ENCODE measurements around the gene SMARCA5. TPM values are rescaled to one million over a fixed set of nuclear protein-coding genes. Genes with fewer than 3 reads are reported as not detected.

The SMARCA5 gene
- total and polyA plus RNA-seq, 2 donors (not counting 1 experiment from before 2014, with no cell fraction given), result 6.7 to 53.1 TPM

DNA sequence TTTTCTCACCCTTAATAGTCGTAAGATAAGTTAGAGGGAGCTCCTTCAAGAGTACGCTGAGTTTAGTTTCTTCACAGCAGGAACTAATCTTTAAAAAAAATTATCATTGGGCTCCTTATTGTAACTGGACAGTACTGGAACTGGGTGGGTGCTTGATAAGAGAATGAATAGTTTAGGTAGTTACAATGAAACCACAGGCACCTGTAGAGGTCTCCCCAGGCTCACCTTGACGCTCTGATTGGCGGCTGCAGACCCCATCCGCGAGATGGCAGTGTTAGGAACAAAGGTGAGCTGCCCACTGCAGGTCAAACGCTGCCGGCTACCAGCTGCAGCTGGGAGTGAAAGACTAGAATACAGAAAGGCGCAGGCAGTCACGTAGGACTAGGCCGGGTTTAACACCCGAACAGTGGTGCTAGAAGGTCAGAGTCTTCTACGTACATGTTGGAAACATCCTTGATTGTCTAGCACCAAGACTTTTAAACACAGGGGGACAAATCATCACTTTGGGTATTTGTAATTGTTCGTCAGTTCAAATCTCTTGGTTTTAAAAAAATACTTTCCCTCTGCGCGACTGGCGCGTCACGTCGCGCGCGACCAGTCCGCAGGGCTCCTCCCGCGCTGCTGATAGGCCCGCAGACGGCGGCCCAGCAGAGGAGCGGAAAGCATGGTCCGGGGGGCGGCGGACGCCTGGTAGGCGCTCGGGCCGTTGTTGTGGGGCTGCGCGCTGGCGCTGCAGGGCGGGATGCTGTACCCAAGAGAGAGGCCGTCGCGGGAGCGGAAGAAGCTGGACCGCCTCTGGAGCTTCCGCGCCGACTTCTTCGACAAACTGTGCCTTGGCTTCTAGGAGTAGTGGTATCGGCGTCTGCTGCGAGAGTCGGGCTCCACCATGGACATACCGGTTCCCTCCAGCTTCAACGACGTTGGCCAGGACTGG lies 45.6 kb downstream of the SMARCA5 start:
- ChIA-PET POLR2A (interaction anchor here (0.8 kb wide), 1 partner anchor 45 kb away, joined by 3 read pairs; the partner anchor contains the start of gene SMARCA5), CTCF (interaction anchor here (0.6 to 1.9 kb wide), 13 partner anchors 9 to 1502 kb away, joined by 3 to 11 read pairs (median 3); partner anchors contain the start of gene SMARCA5)
- Mint-ChIP-seq H3K4me1 (peaks cover 26% of the 10 kb centered on the region), H3K4me3 (peak overlapping the region; percentile 89), H3K27me3 (no peaks in the 10 kb centered on the region), H3K27ac (peak overlapping the region; percentile 88), H3K9me3 (ENCODE audit: insufficient read depth) (no peaks in the 10 kb centered on the region)
- under 1% methylated on average over 54 of the region's 57 CpGs for WGBS (ENCODE audit: insufficient coverage)
- DNase-seq (peak; percentile 81), ATAC-seq (ENCODE audit: low read depth) (peak; percentile 85)
- Histone ChIP-seq H3K4me1 (ENCODE audit: control insufficient read depth in 2 of 2, insufficient read depth in 2 of 2, low read length in 2 of 2) (peaks cover 7 to 20% of the 10 kb centered on the region in 2 donors), H3K9me3 (ENCODE audit: control extremely low read depth in 1 of 3, control insufficient read depth in 2 of 3, insufficient read depth in 1 of 3, low read length in 2 of 3) (no peaks in the 10 kb centered on the region), H3K4me3 (ENCODE audit: control extremely low read depth in 1 of 5, extremely low read depth in 1 of 5, insufficient read depth in 1 of 5, low read depth in 2 of 5, low read length in 4 of 5) (peak overlapping the region; percentile 57 to 75 (median 65)), H3K79me2 (ENCODE audit: control insufficient read depth, insufficient read depth, low read length) (no peaks in the 10 kb centered on the region), H3K27me3 (replicated peaks in 1 of 4; ENCODE audit: control extremely low read depth in 1 of 4, control insufficient read depth in 3 of 4, insufficient read depth in 4 of 4, low read length in 3 of 4) (no peaks in the 10 kb centered on the region), H3K27ac (ENCODE audit: low read length in 2 of 2) (peak overlapping the region; percentile 65 to 75), H4K20me1 (ENCODE audit: control insufficient read depth, insufficient read depth, low read length, poor library complexity, severe bottlenecking) (no peaks in the 10 kb centered on the region), H3K4me2 (replicated peaks; ENCODE audit: low read depth, low read length, poor library complexity, severe bottlenecking) (peak overlapping the region; percentile 83), H3K36me3 (replicated peaks in 1 of 2; ENCODE audit: control extremely low read depth in 1 of 2, control insufficient read depth in 1 of 2, extremely low read depth in 1 of 2, insufficient read depth in 2 of 2, low read length in 1 of 2) (peaks cover under 1 to 3% of the 10 kb centered on the region in 2 experiments), H3K9ac (ENCODE audit: low read length) (peak overlapping the region; percentile 73), H2AFZ (ENCODE audit: insufficient read depth, low read depth, low read length, poor library complexity, severe bottlenecking) (peak overlapping the region; percentile 92)
- intact Hi-C loops (cut with micrococcal nuclease), result loop anchor here (1.0 to 5.0 kb wide), 5 partner anchors 46 to 1539 kb away; partner anchors contain the start of genes ABCE1, ANAPC10, GYPE and SMARCA5
- no peak for TF ChIP-seq EZH2 (IDR thresholded peaks at IDR 0.05; ENCODE audit: borderline replicate concordance, insufficient read depth, low read depth, low read length, poor library complexity, severe bottlenecking)
- peak; percentile 65 for TF ChIP-seq CTCF (IDR thresholded peaks at IDR 0.05)
